HG02642 (cell line): ENCODE data around the gene FIGNL2.

Experiments used
- ATAC-seq: cut with Tn5 transposase; IDR thresholded peaks from one replicate; pipeline ENCODE4 v1.9.1; 2021; ENCODE audit warnings: mild to moderate bottlenecking; ENCODE audit not compliant: unreplicated experiment, poor library complexity

FIGNL2 gene

DNA sequence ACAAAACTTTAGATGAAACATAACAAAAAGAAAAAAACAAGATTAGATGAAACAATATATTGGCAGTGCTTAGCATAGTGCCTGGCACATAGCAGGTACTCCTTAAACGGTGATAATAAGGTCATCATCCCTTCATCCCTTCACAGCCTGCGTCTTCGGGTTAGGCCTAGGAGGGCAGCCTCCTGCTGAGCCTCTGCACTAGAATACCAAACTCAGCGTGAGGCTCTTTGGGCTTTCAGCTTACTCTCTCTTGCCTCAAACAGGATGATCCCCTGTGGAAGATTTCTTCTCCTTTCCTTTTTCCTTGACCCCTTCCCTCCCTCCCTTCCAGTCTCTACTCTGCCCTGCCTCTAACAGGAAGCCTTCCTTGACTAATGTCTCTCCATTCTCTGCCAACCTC is 14.4 kb upstream of the FIGNL2 start:
- no peak for ATAC-seq

DNA sequence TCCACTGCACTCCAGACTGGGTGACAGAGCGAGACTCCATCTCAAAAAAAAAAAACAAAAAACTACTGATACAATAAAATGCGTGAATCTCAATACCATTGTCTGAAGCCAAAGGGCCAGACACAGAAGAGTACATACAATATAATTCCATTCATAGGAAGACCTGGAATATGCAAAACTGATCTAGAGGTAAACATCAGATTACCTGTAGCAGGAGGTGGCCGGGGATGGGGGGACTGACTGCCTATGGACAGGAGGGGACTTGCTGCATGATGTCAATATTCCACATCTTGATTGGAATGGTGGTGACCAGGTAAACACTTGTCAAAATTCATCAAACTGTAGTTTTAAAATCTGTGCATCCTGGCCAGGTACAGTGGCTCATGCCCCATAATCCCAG is 12.5 kb upstream of the FIGNL2 start:
- ATAC-seq: no peak

GRCh38 chr12:51855586-51856428 is 7.3 kb upstream of the FIGNL2 start:
- no peak for ATAC-seq

- no peak for ATAC-seq
These were observed 4.1 kb upstream of the FIGNL2 start for GRCh38 chr12:51852404-51853137.

- no peak for ATAC-seq
These were observed 3.1 kb upstream of the FIGNL2 start for GRCh38 chr12:51851413-51852124.

- no peak for ATAC-seq
These were observed 2.4 kb upstream of the FIGNL2 start for GRCh38 chr12:51850965-51851299.

DNA sequence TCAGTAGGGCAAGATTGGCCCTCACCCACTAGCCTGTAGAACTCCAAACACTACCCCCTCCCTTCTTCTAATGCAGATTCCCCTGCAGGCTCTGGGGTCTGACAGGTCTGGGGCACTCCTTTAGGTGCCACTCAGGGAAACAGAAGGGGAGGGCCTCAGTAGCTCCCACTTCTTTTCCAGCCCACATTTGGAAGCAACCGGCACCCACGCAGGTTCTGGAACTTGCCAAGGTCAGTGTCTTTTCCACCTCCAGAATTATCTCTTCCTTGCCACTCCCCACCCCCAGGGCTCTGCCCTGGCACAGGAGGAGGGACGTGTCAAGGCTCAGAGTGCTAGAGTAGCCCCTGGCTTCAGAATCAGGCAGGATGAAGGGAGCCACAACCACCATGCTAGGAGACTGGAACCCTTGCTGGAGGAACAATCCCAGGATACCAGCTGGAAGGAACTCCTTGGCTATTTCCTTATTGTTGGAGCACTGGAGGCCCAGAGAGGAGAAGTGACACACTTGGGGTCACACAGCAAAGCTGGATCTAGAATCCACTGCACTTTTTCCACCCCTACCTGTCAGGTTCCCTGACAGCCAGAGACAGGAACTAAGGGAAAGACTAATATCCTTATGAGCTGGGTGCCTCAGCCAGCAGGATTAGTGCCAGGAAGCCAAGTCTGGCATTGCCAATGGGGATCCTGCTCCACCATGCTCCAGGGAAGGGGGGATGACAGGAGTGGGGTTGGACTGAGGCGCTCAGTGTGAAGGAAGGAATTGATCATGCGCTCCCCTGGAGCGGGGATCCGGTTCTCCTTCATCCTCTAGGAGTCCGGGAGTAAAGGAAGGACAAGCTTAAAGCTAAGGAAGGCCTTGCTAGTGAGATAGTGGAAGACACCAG is 1.8 kb upstream of the FIGNL2 start:
- no peak for ATAC-seq

DNA sequence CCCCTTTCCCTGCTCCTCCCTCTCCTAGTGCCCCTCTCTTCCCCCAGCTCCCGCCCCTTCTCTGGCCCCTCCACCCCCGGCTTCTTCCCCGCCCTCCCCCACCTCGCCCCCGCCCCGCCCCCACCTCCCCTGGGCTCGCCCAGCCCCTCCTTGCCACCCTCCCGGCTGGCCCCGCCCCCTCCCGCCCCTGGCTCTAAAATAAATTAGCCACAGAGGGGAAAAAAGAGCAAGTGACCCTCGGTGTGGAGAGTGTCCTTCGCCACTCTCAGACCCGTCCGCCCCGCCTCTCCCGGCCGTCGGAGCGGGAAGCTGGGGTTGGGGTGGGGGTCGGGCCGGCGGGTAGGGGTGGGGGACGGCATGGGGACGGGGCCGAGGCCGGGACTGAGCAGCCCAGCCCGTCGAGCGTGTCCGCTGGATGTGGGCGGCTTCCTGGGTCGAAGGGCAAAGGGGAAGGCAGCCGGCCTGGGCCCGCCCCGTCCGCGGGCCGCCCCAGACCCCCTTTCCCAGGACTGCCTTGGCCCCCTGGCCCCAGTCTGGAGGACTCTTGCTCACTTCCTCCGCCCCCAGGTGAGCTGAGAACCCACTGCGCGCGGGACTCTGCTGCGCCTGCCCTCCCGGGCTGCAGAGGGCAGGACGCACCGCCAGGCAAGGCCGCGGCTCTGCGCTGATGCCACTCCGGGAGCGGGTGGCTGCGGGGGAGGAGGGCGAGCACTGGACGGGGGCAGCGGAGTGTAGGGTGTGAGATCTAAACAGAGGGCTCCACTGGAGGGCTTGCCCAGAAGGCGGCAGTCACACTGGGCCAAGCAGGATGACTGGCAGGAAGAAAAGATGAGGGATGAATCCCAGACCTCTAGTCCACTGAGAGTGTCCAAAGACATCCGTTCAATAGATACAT is 570 bp upstream of the FIGNL2 start:
- no peak for ATAC-seq

GRCh38 chr12:51847643-51848325 is 734 bp downstream of the FIGNL2 start:
- no peak for ATAC-seq

DNA sequence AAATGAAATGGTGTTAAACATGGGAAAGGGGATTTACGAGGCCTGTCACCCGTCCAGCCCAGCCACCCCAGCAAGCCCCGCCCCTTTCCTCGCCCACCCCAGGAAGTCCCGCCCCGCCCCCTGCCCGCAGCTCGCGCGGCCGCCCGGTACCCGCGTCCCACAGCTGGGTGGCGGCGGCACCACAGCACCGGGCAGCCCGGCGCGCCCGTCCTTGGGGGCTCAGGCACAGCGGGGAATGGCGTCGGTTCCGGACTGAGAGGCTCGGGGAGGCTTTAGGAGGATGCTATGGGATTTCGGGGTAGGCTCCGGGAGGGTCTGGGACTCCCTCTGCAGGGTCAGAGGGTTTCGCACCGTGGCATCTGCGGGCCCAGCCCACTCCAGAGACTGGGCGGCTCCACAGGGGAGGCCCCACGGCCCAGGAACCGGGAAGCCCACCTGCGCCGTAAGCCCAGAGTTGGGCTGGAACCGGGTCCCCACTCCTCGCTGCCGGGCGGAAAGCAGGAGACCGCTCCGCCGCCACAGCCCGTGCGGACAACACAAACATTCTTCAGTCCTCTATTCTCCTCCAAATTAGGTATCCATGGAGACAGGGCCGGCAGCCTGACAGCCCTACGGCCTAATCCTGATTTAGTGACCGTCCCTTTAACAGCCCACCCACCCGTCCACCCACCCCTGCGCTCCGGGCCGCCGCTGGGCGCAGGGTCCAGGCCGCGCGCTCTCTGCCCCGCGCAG is 1.4 kb downstream of the FIGNL2 start:
- ATAC-seq: no peak

GRCh38 chr12:51846271-51846691 is 2.2 kb downstream of the FIGNL2 start:
- no peak for ATAC-seq

- no peak for ATAC-seq
These were observed 3.0 kb downstream of the FIGNL2 start for GRCh38 chr12:51845482-51845881.

- no peak for ATAC-seq
These were observed 3.7 kb downstream of the FIGNL2 start for GRCh38 chr12:51844854-51845253.

DNA sequence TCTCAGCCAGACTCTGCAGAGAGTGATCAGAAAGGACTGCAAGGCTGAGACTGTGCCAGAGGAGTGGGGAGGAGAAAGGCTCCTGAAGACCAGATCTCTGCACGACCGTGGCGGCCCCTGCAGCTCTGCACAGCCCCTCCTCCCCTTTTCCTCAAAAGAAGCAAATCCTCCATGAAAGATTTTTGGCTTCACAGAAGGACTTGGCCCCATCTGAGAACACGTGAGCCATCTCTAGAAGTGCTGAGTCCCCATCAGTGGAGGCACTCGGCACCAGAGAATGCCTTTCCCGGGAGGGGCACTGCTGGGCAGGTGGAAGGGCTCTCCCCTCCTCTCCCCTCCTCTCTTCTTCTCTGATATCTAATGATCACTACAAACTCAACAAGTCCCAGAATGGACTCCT is 6.8 kb downstream of the FIGNL2 start:
- no peak for ATAC-seq

DNA sequence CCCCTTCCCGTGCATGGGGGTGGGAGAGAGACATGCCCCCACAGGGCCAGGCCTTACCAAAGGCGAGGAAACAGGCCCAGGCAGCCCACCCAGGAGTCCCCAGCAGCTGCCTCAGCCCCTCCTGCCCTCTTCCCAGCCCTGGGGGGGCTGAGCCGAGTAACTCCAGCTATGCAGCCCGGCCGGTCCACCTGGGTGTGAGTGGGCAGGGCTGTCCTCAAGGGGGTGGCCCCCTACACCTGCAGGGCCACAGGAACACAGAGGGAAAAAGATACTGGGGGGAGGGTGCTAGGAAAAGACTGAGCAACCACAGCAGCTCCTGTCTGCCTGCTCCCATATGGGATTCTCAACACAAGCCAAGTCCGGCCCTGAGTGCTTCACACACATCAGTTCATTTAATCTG is 7.6 kb downstream of the FIGNL2 start:
- ATAC-seq: no peak

GRCh38 chr12:51839310-51839947 is 9.1 kb downstream of the FIGNL2 start:
- no peak for ATAC-seq

- no peak for ATAC-seq
These were observed 9.8 kb downstream of the FIGNL2 start for GRCh38 chr12:51838762-51839161.

- ATAC-seq: no peak
These were observed 10.5 kb downstream of the FIGNL2 start for GRCh38 chr12:51838036-51838435.
